Muscle layer of colon (tissue), 2 donors: ENCODE measurements around the gene HACD1.

Source experiments
- H3K27ac ChIP-seq: one replicate; pipeline ENCODE4 v1.7.0; 2013; ENCODE audit warnings: low read depth, mild to moderate bottlenecking, low read length, moderate library complexity
- H3K27me3 ChIP-seq, 2 donors: one replicate each; pipeline ENCODE4 v1.7.0; 2013; ENCODE audit warnings: low read length in 2 of 2, mild to moderate bottlenecking in 2 of 2; ENCODE audit not compliant: insufficient read depth in 2 of 2, control insufficient read depth in 1 of 2
- H3K36me3 ChIP-seq: one replicate; pipeline ENCODE4 v1.7.0; 2013; ENCODE audit warnings: mild to moderate bottlenecking, low read length; ENCODE audit not compliant: insufficient read depth
- H3K4me1 ChIP-seq: one replicate; pipeline ENCODE4 v1.7.0; 2013; ENCODE audit warnings: mild to moderate bottlenecking, low read length; ENCODE audit not compliant: insufficient read depth
- H3K4me3 ChIP-seq, 2 donors: one replicate each; pipeline ENCODE4 v1.7.0; 2013; ENCODE audit warnings: low read length in 2 of 2, low read depth in 1 of 2, mild to moderate bottlenecking in 1 of 2, moderate library complexity in 1 of 2
- H3K9ac ChIP-seq: one replicate; pipeline ENCODE4 v1.7.0; 2013; ENCODE audit warnings: low read length
- H3K9me3 ChIP-seq: one replicate; pipeline ENCODE4 v1.7.0; 2013; ENCODE audit warnings: mild to moderate bottlenecking, low read length
- donor health status: abdominal sarcoma.
- donor health status: Adenocarcinoma of cecum.

HACD1 gene, protein sequence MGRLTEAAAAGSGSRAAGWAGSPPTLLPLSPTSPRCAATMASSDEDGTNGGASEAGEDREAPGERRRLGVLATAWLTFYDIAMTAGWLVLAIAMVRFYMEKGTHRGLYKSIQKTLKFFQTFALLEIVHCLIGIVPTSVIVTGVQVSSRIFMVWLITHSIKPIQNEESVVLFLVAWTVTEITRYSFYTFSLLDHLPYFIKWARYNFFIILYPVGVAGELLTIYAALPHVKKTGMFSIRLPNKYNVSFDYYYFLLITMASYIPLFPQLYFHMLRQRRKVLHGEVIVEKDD

GRCh38 chr10:17617031-17617911 lies at the start of gene HACD1:
HACD1 (minus strand) TSS chr10:17617374; CDS start chr10:17617339, 35 bp downstream.
- H3K27me3 ChIP-seq = no peaks in the 10 kb centered on the region
- H3K36me3 ChIP-seq = no peaks in the 10 kb centered on the region
- H3K4me3 ChIP-seq = peak within 1 kb of the TSS; percentile 80 to 84
- no peaks in the 10 kb centered on the region for H3K9me3 ChIP-seq
- H3K9ac ChIP-seq = no peak within 1 kb of the TSS
- peaks cover 3% of the 10 kb centered on the region for H3K4me1 ChIP-seq
- peak within 1 kb of the TSS; percentile 91 for H3K27ac ChIP-seq

DNA sequence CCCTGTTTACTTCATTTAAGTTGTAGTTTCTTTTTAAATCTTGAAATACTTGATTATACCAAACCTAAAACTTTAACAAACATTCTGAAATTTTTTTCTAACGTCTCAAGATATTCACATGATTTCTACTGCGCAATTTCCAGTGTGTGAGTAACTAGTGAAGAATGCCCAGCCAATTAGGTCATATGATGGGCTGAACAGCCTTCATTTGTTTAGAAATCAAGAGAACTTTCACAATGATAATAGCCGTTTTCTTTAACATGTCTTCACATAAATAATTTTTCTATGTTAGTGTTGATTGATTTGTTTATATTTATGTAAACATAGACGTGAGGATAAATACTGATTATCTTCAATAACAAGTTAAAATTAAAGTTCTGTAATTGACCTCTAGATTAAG lies 48.6 kb upstream of the HACD1 start:
- Histone ChIP-seq H3K27ac (peak overlapping the region; percentile 13), H3K9ac (no peak overlapping the region), H3K4me3 (no peak overlapping the region), H3K36me3 (peaks cover 6% of the 10 kb centered on the region), H3K9me3 (no peaks in the 10 kb centered on the region), H3K4me1 (no peaks in the 10 kb centered on the region), H3K27me3 (no peaks in the 10 kb centered on the region)

GRCh38 chr10:17663450-17663849 lies 46.3 kb upstream of the HACD1 start:
- no peak overlapping the region for H3K9ac ChIP-seq
- H3K4me1 ChIP-seq = no peaks in the 10 kb centered on the region
- H3K9me3 ChIP-seq = no peaks in the 10 kb centered on the region
- H3K4me3 ChIP-seq = no peak overlapping the region
- H3K27me3 ChIP-seq = no peaks in the 10 kb centered on the region
- peaks cover 7% of the 10 kb centered on the region for H3K36me3 ChIP-seq
- no peak overlapping the region for H3K27ac ChIP-seq

- no peaks in the 10 kb centered on the region for H3K9me3 ChIP-seq
- H3K9ac ChIP-seq = no peak overlapping the region
- no peaks in the 10 kb centered on the region for H3K4me1 ChIP-seq
- no peak overlapping the region for H3K4me3 ChIP-seq
- H3K36me3 ChIP-seq = peaks cover 7% of the 10 kb centered on the region
- H3K27ac ChIP-seq = no peak overlapping the region
- no peaks in the 10 kb centered on the region for H3K27me3 ChIP-seq
These were observed 45.3 kb upstream of the HACD1 start for GRCh38 chr10:17662193-17663138.

- no peak overlapping the region for H3K4me3 ChIP-seq
- H3K9ac ChIP-seq = no peak overlapping the region
- H3K27me3 ChIP-seq = no peaks in the 10 kb centered on the region
- no peaks in the 10 kb centered on the region for H3K9me3 ChIP-seq
- no peaks in the 10 kb centered on the region for H3K4me1 ChIP-seq
- peaks cover 7% of the 10 kb centered on the region for H3K36me3 ChIP-seq
- no peak overlapping the region for H3K27ac ChIP-seq
These were observed 44.3 kb upstream of the HACD1 start for GRCh38 chr10:17661510-17661909.

DNA sequence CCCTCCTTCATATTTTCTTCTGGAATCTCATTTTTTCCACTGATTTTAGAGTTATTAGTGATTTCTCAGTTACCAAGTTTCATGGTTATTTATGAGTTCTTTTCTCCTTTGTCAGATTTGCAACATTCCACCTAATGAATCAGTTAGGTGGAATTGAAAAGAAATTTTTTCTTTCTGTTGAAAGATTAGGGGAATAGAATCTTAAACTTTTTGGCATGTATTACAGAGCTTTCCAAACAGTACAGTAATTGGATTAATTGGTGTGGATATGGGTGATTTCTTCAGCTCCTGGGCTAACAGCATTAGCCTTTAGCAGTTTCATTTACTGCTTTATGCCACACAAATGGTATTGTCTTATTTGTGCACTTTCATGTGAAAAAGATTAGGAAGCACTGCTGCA lies 43.7 kb upstream of the HACD1 start:
- Histone ChIP-seq H3K4me1 (no peaks in the 10 kb centered on the region), H3K27me3 (no peaks in the 10 kb centered on the region), H3K4me3 (no peak overlapping the region), H3K9ac (no peak overlapping the region), H3K27ac (no peak overlapping the region), H3K9me3 (no peaks in the 10 kb centered on the region), H3K36me3 (peaks cover 7% of the 10 kb centered on the region)

DNA sequence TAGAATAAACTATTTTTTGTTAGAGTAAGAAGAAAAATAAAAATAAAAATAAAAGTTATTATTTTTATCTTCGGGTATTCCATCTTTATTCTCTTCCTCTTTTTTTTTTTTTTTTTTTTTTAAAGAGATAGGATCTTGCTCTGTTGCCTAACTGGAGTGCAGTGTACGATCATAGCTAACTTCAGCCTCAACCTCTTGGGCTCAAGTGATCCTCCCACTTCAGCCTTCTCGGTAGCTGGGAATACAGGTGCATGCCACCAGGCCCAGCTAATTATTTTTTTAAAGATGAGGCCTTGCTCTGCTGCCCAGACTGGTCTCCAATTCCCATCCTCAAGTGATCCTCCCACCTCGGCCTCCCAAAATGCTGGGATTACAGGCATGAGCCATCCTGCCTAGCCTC lies 42.2 kb upstream of the HACD1 start:
- Histone ChIP-seq H3K27me3 (no peaks in the 10 kb centered on the region), H3K36me3 (peaks cover 7% of the 10 kb centered on the region), H3K4me3 (no peak overlapping the region), H3K9me3 (no peaks in the 10 kb centered on the region), H3K4me1 (no peaks in the 10 kb centered on the region), H3K9ac (no peak overlapping the region), H3K27ac (no peak overlapping the region)

GRCh38 chr10:17657103-17657500 lies 39.9 kb upstream of the HACD1 start:
- Histone ChIP-seq H3K4me1 (no peaks in the 10 kb centered on the region), H3K27me3 (no peaks in the 10 kb centered on the region), H3K27ac (no peak overlapping the region), H3K4me3 (no peak overlapping the region), H3K36me3 (peaks cover 7% of the 10 kb centered on the region), H3K9me3 (no peaks in the 10 kb centered on the region), H3K9ac (no peak overlapping the region)

GRCh38 chr10:17655567-17656146 lies 38.5 kb upstream of the HACD1 start:
- no peaks in the 10 kb centered on the region for H3K4me1 ChIP-seq
- H3K27me3 ChIP-seq = no peaks in the 10 kb centered on the region
- H3K27ac ChIP-seq = no peak overlapping the region
- no peaks in the 10 kb centered on the region for H3K9me3 ChIP-seq
- no peak overlapping the region for H3K9ac ChIP-seq
- H3K36me3 ChIP-seq = no peaks in the 10 kb centered on the region
- H3K4me3 ChIP-seq = no peak overlapping the region

- no peaks in the 10 kb centered on the region for H3K36me3 ChIP-seq
- no peaks in the 10 kb centered on the region for H3K4me1 ChIP-seq
- H3K9ac ChIP-seq = no peak overlapping the region
- no peak overlapping the region for H3K4me3 ChIP-seq
- H3K27me3 ChIP-seq = no peaks in the 10 kb centered on the region
- H3K27ac ChIP-seq = no peak overlapping the region
- H3K9me3 ChIP-seq = no peaks in the 10 kb centered on the region
These were observed 37.8 kb upstream of the HACD1 start for GRCh38 chr10:17655009-17655408.

GRCh38 chr10:17652585-17652984 lies 35.4 kb upstream of the HACD1 start:
- Histone ChIP-seq H3K4me1 (peaks cover 4% of the 10 kb centered on the region), H3K9me3 (no peaks in the 10 kb centered on the region), H3K4me3 (no peak overlapping the region), H3K36me3 (no peaks in the 10 kb centered on the region), H3K27me3 (no peaks in the 10 kb centered on the region), H3K27ac (no peak overlapping the region), H3K9ac (no peak overlapping the region)
